H1 (cell line): Measurements from ENCODE around the gene EDN1. TPM values are rescaled to one million over a fixed set of nuclear protein-coding genes. Genes with fewer than 3 reads are reported as not detected.

ENCODE experiments used
- EGR1 ChIP-seq: IDR thresholded peaks from 2 replicates; pipeline ENCODE4 v1.6.1; 2011; ENCODE audit warnings: low read depth, low read length, borderline replicate concordance
- EP300 ChIP-seq, 2 experiments: IDR thresholded peaks; 1 replicate in 1 of 2; 2 replicates in 1 of 2; pipeline ENCODE4 v1.6.1; 2011 to 2012; ENCODE audit warnings: low read depth in 2 of 2, low read length in 2 of 2, mild to moderate bottlenecking in 2 of 2, borderline replicate concordance in 1 of 2, inconsistent platforms in 1 of 2, moderate library complexity in 1 of 2
- polyA plus RNA-seq, 7 experiments: library from polyadenylated mRNA; depleted of rRNA in 3 of 7; stranded (reverse) in 5 of 7; unstranded in 2 of 7; fragments of >200 nt in 5 of 7; fragments of 200-250 nt in 2 of 7; gene quantifications; 1 replicate in 5 of 7; 2 replicates in 1 of 7; 4 replicates in 1 of 7; pipeline versions ENCODE4 v1.2.1 to v1.2.3, GENCODE V29; 2011 to 2013; ENCODE audit warnings: missing spikeins in 2 of 7, mixed read lengths in 2 of 7
- total RNA-seq: library from RNA; stranded (reverse); fragmentation: NEBNext Ultra II Directional; extraction: Animal tissue kit (Norgen Biotek cat#: 25700); gene quantifications from 2 replicates; pipeline ENCODE4 v1.2.1, GENCODE V29; 2021
- TF ChIP-seq, protein P1 (sequence below): fragments of 300-600 bp; sonication (generic); IDR thresholded peaks from 2 replicates; pipeline ENCODE4 v1.7.1; 2012; ENCODE audit warnings: low read length, moderate library complexity, mild to moderate bottlenecking, inconsistent platforms; ENCODE audit not compliant: insufficient replicate concordance

EDN1 gene
- total and polyA plus RNA-seq, 2 of the 8 experiments (the other 6 are each of a cell fraction or from before 2014, with no cell fraction given), result 0.23 to 1.1 TPM

DNA sequence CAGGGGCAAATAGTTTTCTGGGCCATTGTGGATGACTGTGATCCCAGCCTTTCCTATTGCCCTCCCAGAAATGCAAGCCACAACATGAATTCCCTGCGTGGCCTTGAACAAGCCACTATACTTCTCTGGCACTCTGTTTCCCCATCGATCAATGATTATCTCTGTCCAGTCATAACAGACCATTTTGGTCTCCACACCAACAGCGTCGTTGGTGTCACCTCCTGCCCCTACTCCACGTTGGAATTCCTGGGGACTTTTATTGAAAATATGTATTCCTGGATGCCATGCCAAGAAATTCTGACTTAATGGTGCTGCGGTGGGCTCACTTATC is 50.3 kb downstream of the EDN1 start (continued):
- TF ChIP-seq, protein P1, sequence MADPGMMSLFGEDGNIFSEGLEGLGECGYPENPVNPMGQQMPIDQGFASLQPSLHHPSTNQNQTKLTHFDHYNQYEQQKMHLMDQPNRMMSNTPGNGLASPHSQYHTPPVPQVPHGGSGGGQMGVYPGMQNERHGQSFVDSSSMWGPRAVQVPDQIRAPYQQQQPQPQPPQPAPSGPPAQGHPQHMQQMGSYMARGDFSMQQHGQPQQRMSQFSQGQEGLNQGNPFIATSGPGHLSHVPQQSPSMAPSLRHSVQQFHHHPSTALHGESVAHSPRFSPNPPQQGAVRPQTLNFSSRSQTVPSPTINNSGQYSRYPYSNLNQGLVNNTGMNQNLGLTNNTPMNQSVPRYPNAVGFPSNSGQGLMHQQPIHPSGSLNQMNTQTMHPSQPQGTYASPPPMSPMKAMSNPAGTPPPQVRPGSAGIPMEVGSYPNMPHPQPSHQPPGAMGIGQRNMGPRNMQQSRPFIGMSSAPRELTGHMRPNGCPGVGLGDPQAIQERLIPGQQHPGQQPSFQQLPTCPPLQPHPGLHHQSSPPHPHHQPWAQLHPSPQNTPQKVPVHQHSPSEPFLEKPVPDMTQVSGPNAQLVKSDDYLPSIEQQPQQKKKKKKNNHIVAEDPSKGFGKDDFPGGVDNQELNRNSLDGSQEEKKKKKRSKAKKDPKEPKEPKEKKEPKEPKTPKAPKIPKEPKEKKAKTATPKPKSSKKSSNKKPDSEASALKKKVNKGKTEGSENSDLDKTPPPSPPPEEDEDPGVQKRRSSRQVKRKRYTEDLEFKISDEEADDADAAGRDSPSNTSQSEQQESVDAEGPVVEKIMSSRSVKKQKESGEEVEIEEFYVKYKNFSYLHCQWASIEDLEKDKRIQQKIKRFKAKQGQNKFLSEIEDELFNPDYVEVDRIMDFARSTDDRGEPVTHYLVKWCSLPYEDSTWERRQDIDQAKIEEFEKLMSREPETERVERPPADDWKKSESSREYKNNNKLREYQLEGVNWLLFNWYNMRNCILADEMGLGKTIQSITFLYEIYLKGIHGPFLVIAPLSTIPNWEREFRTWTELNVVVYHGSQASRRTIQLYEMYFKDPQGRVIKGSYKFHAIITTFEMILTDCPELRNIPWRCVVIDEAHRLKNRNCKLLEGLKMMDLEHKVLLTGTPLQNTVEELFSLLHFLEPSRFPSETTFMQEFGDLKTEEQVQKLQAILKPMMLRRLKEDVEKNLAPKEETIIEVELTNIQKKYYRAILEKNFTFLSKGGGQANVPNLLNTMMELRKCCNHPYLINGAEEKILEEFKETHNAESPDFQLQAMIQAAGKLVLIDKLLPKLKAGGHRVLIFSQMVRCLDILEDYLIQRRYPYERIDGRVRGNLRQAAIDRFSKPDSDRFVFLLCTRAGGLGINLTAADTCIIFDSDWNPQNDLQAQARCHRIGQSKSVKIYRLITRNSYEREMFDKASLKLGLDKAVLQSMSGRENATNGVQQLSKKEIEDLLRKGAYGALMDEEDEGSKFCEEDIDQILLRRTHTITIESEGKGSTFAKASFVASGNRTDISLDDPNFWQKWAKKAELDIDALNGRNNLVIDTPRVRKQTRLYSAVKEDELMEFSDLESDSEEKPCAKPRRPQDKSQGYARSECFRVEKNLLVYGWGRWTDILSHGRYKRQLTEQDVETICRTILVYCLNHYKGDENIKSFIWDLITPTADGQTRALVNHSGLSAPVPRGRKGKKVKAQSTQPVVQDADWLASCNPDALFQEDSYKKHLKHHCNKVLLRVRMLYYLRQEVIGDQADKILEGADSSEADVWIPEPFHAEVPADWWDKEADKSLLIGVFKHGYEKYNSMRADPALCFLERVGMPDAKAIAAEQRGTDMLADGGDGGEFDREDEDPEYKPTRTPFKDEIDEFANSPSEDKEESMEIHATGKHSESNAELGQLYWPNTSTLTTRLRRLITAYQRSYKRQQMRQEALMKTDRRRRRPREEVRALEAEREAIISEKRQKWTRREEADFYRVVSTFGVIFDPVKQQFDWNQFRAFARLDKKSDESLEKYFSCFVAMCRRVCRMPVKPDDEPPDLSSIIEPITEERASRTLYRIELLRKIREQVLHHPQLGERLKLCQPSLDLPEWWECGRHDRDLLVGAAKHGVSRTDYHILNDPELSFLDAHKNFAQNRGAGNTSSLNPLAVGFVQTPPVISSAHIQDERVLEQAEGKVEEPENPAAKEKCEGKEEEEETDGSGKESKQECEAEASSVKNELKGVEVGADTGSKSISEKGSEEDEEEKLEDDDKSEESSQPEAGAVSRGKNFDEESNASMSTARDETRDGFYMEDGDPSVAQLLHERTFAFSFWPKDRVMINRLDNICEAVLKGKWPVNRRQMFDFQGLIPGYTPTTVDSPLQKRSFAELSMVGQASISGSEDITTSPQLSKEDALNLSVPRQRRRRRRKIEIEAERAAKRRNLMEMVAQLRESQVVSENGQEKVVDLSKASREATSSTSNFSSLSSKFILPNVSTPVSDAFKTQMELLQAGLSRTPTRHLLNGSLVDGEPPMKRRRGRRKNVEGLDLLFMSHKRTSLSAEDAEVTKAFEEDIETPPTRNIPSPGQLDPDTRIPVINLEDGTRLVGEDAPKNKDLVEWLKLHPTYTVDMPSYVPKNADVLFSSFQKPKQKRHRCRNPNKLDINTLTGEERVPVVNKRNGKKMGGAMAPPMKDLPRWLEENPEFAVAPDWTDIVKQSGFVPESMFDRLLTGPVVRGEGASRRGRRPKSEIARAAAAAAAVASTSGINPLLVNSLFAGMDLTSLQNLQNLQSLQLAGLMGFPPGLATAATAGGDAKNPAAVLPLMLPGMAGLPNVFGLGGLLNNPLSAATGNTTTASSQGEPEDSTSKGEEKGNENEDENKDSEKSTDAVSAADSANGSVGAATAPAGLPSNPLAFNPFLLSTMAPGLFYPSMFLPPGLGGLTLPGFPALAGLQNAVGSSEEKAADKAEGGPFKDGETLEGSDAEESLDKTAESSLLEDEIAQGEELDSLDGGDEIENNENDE, result no peak
- TF ChIP-seq EGR1 (no peak), EP300 (IDR thresholded peaks at IDR 0.05; ENCODE audit: borderline replicate concordance in 1 of 2, low read depth in 2 of 2, low read length in 2 of 2) (no peak)
